Vagina (tissue), 2 donors: Measurements from ENCODE around the gene HTR3B.
"Not testable (repeated sequence)": the region's sequence is repeated elsewhere in the genome, so short reads cannot be mapped to it uniquely, and the experiment has no call there.

ENCODE experiments used
- POLR2AphosphoS5 ChIP-seq, 2 donors: sonication (generic); formaldehyde crosslinking; IDR thresholded peaks; one replicate each; pipeline ENCODE4 v1.9.0; 2017; ENCODE audit warnings: antibody characterized with exemption in 2 of 2, mild to moderate bottlenecking in 2 of 2, low read depth in 1 of 2; ENCODE audit not compliant: insufficient read depth in 1 of 2
- TF ChIP-seq, protein P1 (sequence below), 3 experiments: fragments of 450-650 bp in 2 of 3; fragments of 200-600 bp in 1 of 3; sonication (generic) in 1 of 3; IDR thresholded peaks; one replicate each; pipeline ENCODE4 v1.5.1; 2017 to 2019; ENCODE audit warnings: antibody characterized with exemption in 3 of 3, mild to moderate bottlenecking in 2 of 3, moderate library complexity in 2 of 3

- TF ChIP-seq, protein P1, sequence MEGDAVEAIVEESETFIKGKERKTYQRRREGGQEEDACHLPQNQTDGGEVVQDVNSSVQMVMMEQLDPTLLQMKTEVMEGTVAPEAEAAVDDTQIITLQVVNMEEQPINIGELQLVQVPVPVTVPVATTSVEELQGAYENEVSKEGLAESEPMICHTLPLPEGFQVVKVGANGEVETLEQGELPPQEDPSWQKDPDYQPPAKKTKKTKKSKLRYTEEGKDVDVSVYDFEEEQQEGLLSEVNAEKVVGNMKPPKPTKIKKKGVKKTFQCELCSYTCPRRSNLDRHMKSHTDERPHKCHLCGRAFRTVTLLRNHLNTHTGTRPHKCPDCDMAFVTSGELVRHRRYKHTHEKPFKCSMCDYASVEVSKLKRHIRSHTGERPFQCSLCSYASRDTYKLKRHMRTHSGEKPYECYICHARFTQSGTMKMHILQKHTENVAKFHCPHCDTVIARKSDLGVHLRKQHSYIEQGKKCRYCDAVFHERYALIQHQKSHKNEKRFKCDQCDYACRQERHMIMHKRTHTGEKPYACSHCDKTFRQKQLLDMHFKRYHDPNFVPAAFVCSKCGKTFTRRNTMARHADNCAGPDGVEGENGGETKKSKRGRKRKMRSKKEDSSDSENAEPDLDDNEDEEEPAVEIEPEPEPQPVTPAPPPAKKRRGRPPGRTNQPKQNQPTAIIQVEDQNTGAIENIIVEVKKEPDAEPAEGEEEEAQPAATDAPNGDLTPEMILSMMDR (IDR thresholded peaks at IDR 0.05), result not testable (repeated sequence)
- TF ChIP-seq POLR2AphosphoS5 (IDR thresholded peaks at IDR 0.05; ENCODE audit: insufficient read depth in 1 of 2, low read depth in 1 of 2), result not testable (repeated sequence)
Measured at GRCh38 chr11:113946162-113946561, 41.6 kb downstream of the HTR3B start.
